Thoracic aorta (tissue), 2 donors: ENCODE results near the gene FIBCD1. TPM values are rescaled to one million over a fixed set of nuclear protein-coding genes. Genes with fewer than 3 reads are reported as not detected.

Experiments
- ATAC-seq: fragments of 150-250 bp; one replicate; pipeline ENCODE4 v1.8.0; 2017; ENCODE audit warnings: low read depth; ENCODE audit not compliant: insufficient number of reproducible peaks, low FRiP score
- DNase-seq: peaks from one replicate; pipeline ENCODE4 v3.0.0-alpha.2; 2020; ENCODE audit warnings: low spot score
- H3K27ac ChIP-seq, 2 donors: fragments of 200-600 bp; sonication (generic); 1 replicate in 1 of 2; 2 replicates in 1 of 2; pipeline ENCODE4 v1.5.1; 2016; ENCODE audit warnings: mild to moderate bottlenecking in 2 of 2, moderate library complexity in 2 of 2
- H3K27me3 ChIP-seq: fragments of 200-600 bp; sonication (generic); replicated peaks from 2 replicates; pipeline ENCODE4 v1.6.0; 2016; ENCODE audit warnings: mild to moderate bottlenecking; ENCODE audit not compliant: insufficient read depth
- H3K36me3 ChIP-seq: fragments of 200-600 bp; sonication (generic); one replicate; pipeline ENCODE4 v1.5.1; 2016
- H3K4me1 ChIP-seq, 2 donors: fragments of 200-600 bp; sonication (generic); 1 replicate in 1 of 2; 2 replicates in 1 of 2; pipeline versions ENCODE4 v1.5.1 to v1.6.0; 2016; ENCODE audit warnings: low read depth in 2 of 2, mild to moderate bottlenecking in 1 of 2; ENCODE audit not compliant: control insufficient read depth in 1 of 2
- H3K4me3 ChIP-seq: fragments of 200-600 bp; sonication (generic); 2 replicates; pipeline ENCODE4 v1.5.1; 2016; ENCODE audit warnings: mild to moderate bottlenecking
- H3K9me3 ChIP-seq: fragments of 200-600 bp; sonication (generic); 2 replicates; pipeline ENCODE4 v1.5.1; 2016
- CTCF ChIP-seq: fragments of 200-600 bp; sonication (generic); IDR thresholded peaks from one replicate; pipeline ENCODE4 v1.5.1; 2019; ENCODE audit warnings: antibody characterized with exemption
- total RNA-seq, 2 donors: library from RNA; depleted of rRNA; stranded (reverse); fragments of >200 nt; gene quantifications; one replicate each; pipeline versions ENCODE4 v1.1.0 to v1.2.3, GENCODE V29; 2016

The FIBCD1 gene
- total RNA-seq, 2 donors from 2014 or later, result not detected

- Histone ChIP-seq H3K27me3 (no peaks in the 10 kb centered on the region), H3K4me1 (no peaks in the 10 kb centered on the region), H3K4me3 (no peak overlapping the region), H3K36me3 (no peaks in the 10 kb centered on the region), H3K9me3 (no peaks in the 10 kb centered on the region), H3K27ac (no peak overlapping the region)
- DNase-seq (no peak), ATAC-seq (no peak)
- no peak for TF ChIP-seq CTCF
Measured at GRCh38 chr9:130980526-130980925, 41.5 kb upstream of the FIBCD1 start.

GRCh38 chr9:130979591-130980385 is 40.7 kb upstream of the FIBCD1 start:
- ATAC-seq (no peak), DNase-seq (no peak)
- Histone ChIP-seq H3K4me1 (no peaks in the 10 kb centered on the region), H3K36me3 (no peaks in the 10 kb centered on the region), H3K9me3 (no peaks in the 10 kb centered on the region), H3K27me3 (no peaks in the 10 kb centered on the region), H3K27ac (no peak overlapping the region), H3K4me3 (no peak overlapping the region)
- TF ChIP-seq CTCF, result no peak

GRCh38 chr9:130977811-130978221 is 38.8 kb upstream of the FIBCD1 start:
- Histone ChIP-seq H3K9me3 (no peaks in the 10 kb centered on the region), H3K27me3 (no peaks in the 10 kb centered on the region), H3K4me3 (no peak overlapping the region), H3K27ac (no peak overlapping the region), H3K36me3 (no peaks in the 10 kb centered on the region), H3K4me1 (no peaks in the 10 kb centered on the region)
- ATAC-seq (no peak), DNase-seq (no peak)
- TF ChIP-seq CTCF, result no peak

GRCh38 chr9:130975932-130976841 is 37.1 kb upstream of the FIBCD1 start:
- Histone ChIP-seq H3K4me1 (no peaks in the 10 kb centered on the region), H3K27me3 (no peaks in the 10 kb centered on the region), H3K4me3 (no peak overlapping the region), H3K27ac (no peak overlapping the region), H3K9me3 (no peaks in the 10 kb centered on the region), H3K36me3 (no peaks in the 10 kb centered on the region)
- no peak for ATAC-seq
- no peak for TF ChIP-seq CTCF
- DNase-seq, result no peak

- ATAC-seq, result no peak
- no peaks in the 10 kb centered on the region for H3K27me3 ChIP-seq
Measured at GRCh38 chr9:130975156-130975555, 36.1 kb upstream of the FIBCD1 start.

More at GRCh38 chr9:130975156-130975555, 36.1 kb upstream of the FIBCD1 start:
- no peak overlapping the region for H3K27ac ChIP-seq
- no peak overlapping the region for H3K4me3 ChIP-seq
- no peak for DNase-seq
- no peak for TF ChIP-seq CTCF
- no peaks in the 10 kb centered on the region for H3K9me3 ChIP-seq
- no peaks in the 10 kb centered on the region for H3K4me1 ChIP-seq
- no peaks in the 10 kb centered on the region for H3K36me3 ChIP-seq
